Nephron (organoid): ENCODE results near the gene IRF4.

Experiments
- H3K27ac Mint-ChIP-seq, 3 experiments: 2 replicates each; pipeline ENCODE4 v1.8.0; 2020; ENCODE audit warnings: mixed read lengths in 3 of 3, mild to moderate bottlenecking in 2 of 3, moderate library complexity in 1 of 3
- H3K27me3 Mint-ChIP-seq: 2 replicates; pipeline ENCODE4 v1.8.0; 2021; ENCODE audit warnings: low read depth, mild to moderate bottlenecking, moderate library complexity, mixed read lengths
- H3K36me3 Mint-ChIP-seq: 2 replicates; pipeline ENCODE4 v1.8.0; 2020; ENCODE audit warnings: low read depth, mixed read lengths
- H3K4me1 Mint-ChIP-seq: 2 replicates; pipeline ENCODE4 v1.8.0; 2020; ENCODE audit warnings: mixed read lengths
- H3K4me3 Mint-ChIP-seq, 3 experiments: 2 replicates each; pipeline ENCODE4 v1.8.0; 2020; ENCODE audit warnings: mild to moderate bottlenecking in 3 of 3, mixed read lengths in 3 of 3, moderate library complexity in 2 of 3
- H3K9me3 Mint-ChIP-seq: 2 replicates; pipeline ENCODE4 v1.8.0; 2020; ENCODE audit warnings: mixed read lengths
- TF ChIP-seq, protein P1 (sequence below), 3 experiments: fragments of 200-600 bp; sonication (generic); IDR thresholded peaks; one replicate each; pipeline ENCODE4 v1.5.0; 2021; ENCODE audit warnings: antibody characterized with exemption in 3 of 3; ENCODE audit not compliant: unreplicated experiment in 3 of 3

Gene IRF4

DNA sequence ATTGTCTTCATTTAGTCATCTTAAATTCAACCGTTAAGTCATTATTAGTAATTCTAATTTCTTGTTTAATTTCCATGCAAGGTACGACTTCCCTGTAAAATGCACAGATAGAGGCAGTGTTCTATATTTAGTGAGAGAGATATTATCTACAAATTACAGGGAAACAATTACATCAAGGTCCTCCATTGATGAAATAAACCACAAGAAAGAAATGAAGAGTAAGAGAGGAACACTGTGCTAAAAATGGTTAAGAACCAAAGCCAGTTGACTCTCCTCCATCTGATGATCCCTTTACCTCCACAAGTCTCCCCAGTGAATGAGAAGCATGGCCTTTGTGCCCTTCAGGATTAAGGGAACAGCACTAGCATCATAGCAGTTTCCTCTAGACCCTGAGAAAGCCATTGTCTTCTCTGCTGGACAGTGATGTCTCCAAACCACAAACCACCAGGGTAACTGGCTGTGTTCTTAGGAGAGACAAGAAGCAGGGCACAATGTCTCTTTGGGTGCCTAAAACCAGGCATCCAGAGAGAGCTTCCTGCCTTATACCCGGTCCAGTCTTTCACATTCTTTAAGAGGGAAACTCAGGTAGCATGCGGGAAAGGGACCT is 38.1 kb downstream of the IRF4 start:
- H3K27ac Mint-ChIP-seq, result no peak overlapping the region
- TF ChIP-seq, protein P1, sequence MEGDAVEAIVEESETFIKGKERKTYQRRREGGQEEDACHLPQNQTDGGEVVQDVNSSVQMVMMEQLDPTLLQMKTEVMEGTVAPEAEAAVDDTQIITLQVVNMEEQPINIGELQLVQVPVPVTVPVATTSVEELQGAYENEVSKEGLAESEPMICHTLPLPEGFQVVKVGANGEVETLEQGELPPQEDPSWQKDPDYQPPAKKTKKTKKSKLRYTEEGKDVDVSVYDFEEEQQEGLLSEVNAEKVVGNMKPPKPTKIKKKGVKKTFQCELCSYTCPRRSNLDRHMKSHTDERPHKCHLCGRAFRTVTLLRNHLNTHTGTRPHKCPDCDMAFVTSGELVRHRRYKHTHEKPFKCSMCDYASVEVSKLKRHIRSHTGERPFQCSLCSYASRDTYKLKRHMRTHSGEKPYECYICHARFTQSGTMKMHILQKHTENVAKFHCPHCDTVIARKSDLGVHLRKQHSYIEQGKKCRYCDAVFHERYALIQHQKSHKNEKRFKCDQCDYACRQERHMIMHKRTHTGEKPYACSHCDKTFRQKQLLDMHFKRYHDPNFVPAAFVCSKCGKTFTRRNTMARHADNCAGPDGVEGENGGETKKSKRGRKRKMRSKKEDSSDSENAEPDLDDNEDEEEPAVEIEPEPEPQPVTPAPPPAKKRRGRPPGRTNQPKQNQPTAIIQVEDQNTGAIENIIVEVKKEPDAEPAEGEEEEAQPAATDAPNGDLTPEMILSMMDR (IDR thresholded peaks at IDR 0.05; ENCODE audit: unreplicated experiment in 3 of 3), result no peak
- H3K4me1 Mint-ChIP-seq, result no peaks in the 10 kb centered on the region
- H3K9me3 Mint-ChIP-seq, result peaks cover 7% of the 10 kb centered on the region
- no peak overlapping the region for H3K4me3 Mint-ChIP-seq
- H3K36me3 Mint-ChIP-seq, result no peaks in the 10 kb centered on the region
- H3K27me3 Mint-ChIP-seq, result peaks cover 17% of the 10 kb centered on the region

DNA sequence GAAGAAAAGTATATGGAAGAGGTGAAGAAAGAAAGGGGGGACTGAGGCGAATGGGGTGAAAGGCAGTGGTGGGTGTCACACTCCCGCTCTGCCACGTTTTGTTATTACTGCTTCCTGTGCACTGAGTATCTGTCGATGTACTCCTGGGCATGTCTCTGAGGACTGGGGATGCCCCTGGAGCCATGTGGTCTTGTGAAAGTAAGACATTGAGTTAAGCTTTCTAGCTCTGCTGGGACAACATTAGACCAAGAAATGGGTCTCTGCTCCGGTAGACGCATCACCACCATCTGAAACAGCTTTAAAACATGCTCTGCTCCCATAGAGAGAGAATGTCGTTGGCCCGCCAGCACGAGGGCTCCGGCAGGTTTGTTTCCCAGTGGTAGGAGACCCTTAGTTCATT is 40.0 kb downstream of the IRF4 start:
- H3K4me1 Mint-ChIP-seq, result no peaks in the 10 kb centered on the region
- TF ChIP-seq, protein P1 (IDR thresholded peaks at IDR 0.05; ENCODE audit: unreplicated experiment in 3 of 3), result no peak
- no peaks in the 10 kb centered on the region for H3K9me3 Mint-ChIP-seq
- no peaks in the 10 kb centered on the region for H3K36me3 Mint-ChIP-seq
- no peak overlapping the region for H3K27ac Mint-ChIP-seq
- peaks cover 18% of the 10 kb centered on the region for H3K27me3 Mint-ChIP-seq
- no peak overlapping the region for H3K4me3 Mint-ChIP-seq

DNA sequence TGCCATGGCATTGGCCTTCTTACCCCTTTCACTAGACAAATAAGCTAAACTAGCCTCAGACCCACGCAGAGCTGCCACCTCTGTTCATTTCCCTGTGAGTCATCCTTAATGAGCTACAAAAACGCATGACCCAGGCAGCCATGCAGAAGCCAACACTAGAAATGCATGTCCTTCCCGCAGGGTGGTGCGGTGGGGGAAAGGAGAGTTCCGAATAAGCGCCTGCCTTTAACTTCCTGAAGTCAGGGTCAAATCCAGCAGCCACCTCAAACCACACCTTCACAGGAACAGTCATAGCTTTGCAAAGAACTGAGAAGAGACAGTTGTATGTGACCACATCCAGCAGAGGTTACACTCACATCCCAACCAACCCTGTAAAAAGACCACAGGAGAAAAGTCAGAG is 40.4 kb downstream of the IRF4 start:
- no peaks in the 10 kb centered on the region for H3K4me1 Mint-ChIP-seq
- TF ChIP-seq, protein P1 (IDR thresholded peaks at IDR 0.05; ENCODE audit: unreplicated experiment in 3 of 3), result no peak
- H3K36me3 Mint-ChIP-seq, result no peaks in the 10 kb centered on the region
- peaks cover 18% of the 10 kb centered on the region for H3K27me3 Mint-ChIP-seq
- no peak overlapping the region for H3K27ac Mint-ChIP-seq
- no peaks in the 10 kb centered on the region for H3K9me3 Mint-ChIP-seq
- H3K4me3 Mint-ChIP-seq, result no peak overlapping the region

- Mint-ChIP-seq H3K4me1 (no peaks in the 10 kb centered on the region), H3K27ac (no peak overlapping the region), H3K4me3 (no peak overlapping the region), H3K9me3 (no peaks in the 10 kb centered on the region), H3K36me3 (no peaks in the 10 kb centered on the region), H3K27me3 (peaks cover 19% of the 10 kb centered on the region)
- TF ChIP-seq, protein P1 (IDR thresholded peaks at IDR 0.05; ENCODE audit: unreplicated experiment in 3 of 3), result no peak
Measured at GRCh38 chr6:434051-434705, 42.6 kb downstream of the IRF4 start.

- H3K4me1 Mint-ChIP-seq, result no peaks in the 10 kb centered on the region
- TF ChIP-seq, protein P1 (IDR thresholded peaks at IDR 0.05; ENCODE audit: unreplicated experiment in 3 of 3), result no peak
- no peak overlapping the region for H3K27ac Mint-ChIP-seq
Measured at GRCh38 chr6:435441-436307, 44.1 kb downstream of the IRF4 start.

More at GRCh38 chr6:435441-436307, 44.1 kb downstream of the IRF4 start:
- peaks cover 18% of the 10 kb centered on the region for H3K27me3 Mint-ChIP-seq
- no peaks in the 10 kb centered on the region for H3K9me3 Mint-ChIP-seq
- no peak overlapping the region for H3K4me3 Mint-ChIP-seq
- no peaks in the 10 kb centered on the region for H3K36me3 Mint-ChIP-seq
